OCI-LY1 (cell line): ENCODE measurements around the gene ANKRD13A.
A peak's percentile ranks its signal among the peaks of the same experiment; 100 is the strongest.

Experiments
- H2AFZ ChIP-seq: fragments of 200-600 bp; sonication (generic), shearing (Covaris generic); 2 replicates; pipeline ENCODE4 v1.6.0; 2014; ENCODE audit warnings: antibody characterized with exemption, mild to moderate bottlenecking, low read length
- H3F3A ChIP-seq: fragments of 200-600 bp; sonication (generic), shearing (Covaris generic); 2 replicates; pipeline ENCODE4 v1.6.0; 2014; ENCODE audit warnings: mild to moderate bottlenecking, antibody characterized with exemption, low read length, moderate library complexity; ENCODE audit not compliant: insufficient read depth
- H3K27ac ChIP-seq: fragments of 200-600 bp; sonication (generic); 2 replicates; pipeline ENCODE4 v1.5.1; 2014; ENCODE audit warnings: low read length, mixed run types, mild to moderate bottlenecking, low read depth; ENCODE audit not compliant: poor library complexity, severe bottlenecking
- H3K27me3 ChIP-seq: fragments of 200-600 bp; sonication (generic); 2 replicates; pipeline ENCODE4 v1.6.0; 2014; ENCODE audit warnings: antibody characterized with exemption, mild to moderate bottlenecking, low read length, moderate library complexity; ENCODE audit not compliant: insufficient read depth
- H3K36me3 ChIP-seq: fragments of 200-600 bp; sonication (generic); 2 replicates; pipeline ENCODE4 v1.6.1; 2014; ENCODE audit warnings: mild to moderate bottlenecking, antibody characterized with exemption, low read length, moderate library complexity, mixed read lengths; ENCODE audit not compliant: insufficient read depth
- H3K4me1 ChIP-seq: fragments of 200-600 bp; sonication (generic); 2 replicates; pipeline ENCODE4 v1.5.1; 2014; ENCODE audit warnings: mild to moderate bottlenecking, low read length, moderate library complexity; ENCODE audit not compliant: insufficient read depth, severe bottlenecking
- H3K4me2 ChIP-seq: fragments of 200-600 bp; sonication (generic), shearing (Covaris generic); 2 replicates; pipeline ENCODE4 v1.6.1; 2014; ENCODE audit warnings: low read length
- H3K4me3 ChIP-seq: fragments of 200-600 bp; sonication (generic); 2 replicates; pipeline ENCODE4 v1.5.1; 2014; ENCODE audit warnings: low read length, low read depth, mild to moderate bottlenecking, mixed read lengths; ENCODE audit not compliant: poor library complexity, severe bottlenecking
- H3K79me2 ChIP-seq: fragments of 200-600 bp; shearing (Covaris generic); 2 replicates; pipeline ENCODE4 v1.6.1; 2016; ENCODE audit warnings: mixed run types, low read length, mixed read lengths; ENCODE audit not compliant: insufficient read depth
- H3K9ac ChIP-seq: fragments of 200-600 bp; sonication (generic), shearing (Covaris generic); 2 replicates; pipeline ENCODE4 v1.6.1; 2014; ENCODE audit warnings: mild to moderate bottlenecking, low read length, mixed read lengths
- H3K9me2 ChIP-seq: fragments of 200-600 bp; sonication (generic), shearing (Covaris generic); 2 replicates; pipeline ENCODE4 v1.6.1; 2014; ENCODE audit warnings: low read depth, mild to moderate bottlenecking, low read length, mixed read lengths
- H3K9me3 ChIP-seq: fragments of 200-600 bp; shearing (Covaris generic); 2 replicates; pipeline ENCODE4 v1.6.1; 2014; ENCODE audit warnings: low read length, mixed read lengths
- H4K20me1 ChIP-seq: fragments of 200-600 bp; sonication (generic), shearing (Covaris generic); 2 replicates; pipeline ENCODE4 v1.6.0; 2016; ENCODE audit warnings: mild to moderate bottlenecking, low read length; ENCODE audit not compliant: insufficient read depth
- EZH2 ChIP-seq: fragments of 200-600 bp; sonication (generic), shearing (Covaris generic); IDR thresholded peaks from 2 replicates; pipeline ENCODE4 v1.8.0; 2017; ENCODE audit warnings: borderline replicate concordance, mixed run types, mild to moderate bottlenecking, antibody characterized with exemption, low read length, moderate library complexity, mixed read lengths
- TF ChIP-seq, protein P1 (sequence below): fragments of 200-600 bp; sonication (generic), shearing (Covaris generic); IDR thresholded peaks from 2 replicates; pipeline ENCODE4 v1.5.1; 2017; ENCODE audit warnings: mild to moderate bottlenecking, antibody characterized with exemption, low read length, moderate library complexity, mixed read lengths

Gene ANKRD13A

DNA sequence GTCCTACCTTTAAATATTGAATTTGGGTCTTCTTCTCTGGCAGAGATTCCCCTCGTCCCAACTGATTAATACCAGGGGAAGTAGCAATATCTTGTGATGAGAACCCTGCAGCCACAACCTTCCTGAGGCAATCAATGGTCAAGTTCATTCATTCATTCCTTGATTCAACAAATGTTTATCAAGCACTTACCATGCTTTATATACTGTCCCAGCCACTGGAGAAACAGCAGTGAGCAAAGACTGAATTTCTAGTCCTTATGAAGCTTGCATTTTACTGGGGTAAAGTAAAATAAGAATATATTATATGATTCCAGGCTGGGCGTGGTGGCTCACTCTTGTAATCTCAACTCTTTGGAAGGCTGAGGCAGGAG, 2.8 kb upstream of the ANKRD13A start:
- H3K27me3 ChIP-seq, result no peaks in the 10 kb centered on the region
- H3F3A ChIP-seq, result no peaks in the 10 kb centered on the region
- no peaks in the 10 kb centered on the region for H3K9me3 ChIP-seq
- H2AFZ ChIP-seq, result no peak overlapping the region
- H4K20me1 ChIP-seq, result no peaks in the 10 kb centered on the region
- peaks cover 50% of the 10 kb centered on the region for H3K4me1 ChIP-seq
- H3K9ac ChIP-seq, result peak overlapping the region; percentile 91; the same call in 1 of the 2 replicates
- peak overlapping the region; percentile 96 for H3K4me2 ChIP-seq
- H3K27ac ChIP-seq, result peak overlapping the region; percentile 83
- H3K9me2 ChIP-seq, result no peaks in the 10 kb centered on the region
- H3K79me2 ChIP-seq, result peaks cover 53% of the 10 kb centered on the region
- TF ChIP-seq, protein P1, sequence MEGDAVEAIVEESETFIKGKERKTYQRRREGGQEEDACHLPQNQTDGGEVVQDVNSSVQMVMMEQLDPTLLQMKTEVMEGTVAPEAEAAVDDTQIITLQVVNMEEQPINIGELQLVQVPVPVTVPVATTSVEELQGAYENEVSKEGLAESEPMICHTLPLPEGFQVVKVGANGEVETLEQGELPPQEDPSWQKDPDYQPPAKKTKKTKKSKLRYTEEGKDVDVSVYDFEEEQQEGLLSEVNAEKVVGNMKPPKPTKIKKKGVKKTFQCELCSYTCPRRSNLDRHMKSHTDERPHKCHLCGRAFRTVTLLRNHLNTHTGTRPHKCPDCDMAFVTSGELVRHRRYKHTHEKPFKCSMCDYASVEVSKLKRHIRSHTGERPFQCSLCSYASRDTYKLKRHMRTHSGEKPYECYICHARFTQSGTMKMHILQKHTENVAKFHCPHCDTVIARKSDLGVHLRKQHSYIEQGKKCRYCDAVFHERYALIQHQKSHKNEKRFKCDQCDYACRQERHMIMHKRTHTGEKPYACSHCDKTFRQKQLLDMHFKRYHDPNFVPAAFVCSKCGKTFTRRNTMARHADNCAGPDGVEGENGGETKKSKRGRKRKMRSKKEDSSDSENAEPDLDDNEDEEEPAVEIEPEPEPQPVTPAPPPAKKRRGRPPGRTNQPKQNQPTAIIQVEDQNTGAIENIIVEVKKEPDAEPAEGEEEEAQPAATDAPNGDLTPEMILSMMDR, result no peak
- no peak for TF ChIP-seq EZH2
- H3K4me3 ChIP-seq, result peak overlapping the region; percentile 91
- H3K36me3 ChIP-seq, result peaks cover 4% of the 10 kb centered on the region; the same call in 1 of the 2 replicates

DNA sequence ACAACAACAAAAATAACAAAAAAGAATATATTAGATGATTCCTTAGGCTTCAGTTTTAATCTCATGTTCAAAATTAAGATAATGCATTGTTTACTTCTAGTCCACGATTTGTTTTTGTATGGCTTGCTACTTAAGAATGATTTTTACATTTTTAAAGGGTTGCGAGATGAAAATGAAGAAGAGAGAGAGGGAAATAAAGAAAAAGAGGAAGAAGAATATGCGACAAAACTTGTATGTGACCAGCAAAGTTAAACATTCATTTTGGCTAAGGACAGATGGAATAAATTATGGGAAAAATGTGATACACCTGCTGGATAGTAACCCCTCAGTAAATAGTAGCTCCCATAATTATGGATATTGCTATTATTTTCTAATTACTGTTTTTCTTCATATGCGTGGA, 1.8 kb upstream of the ANKRD13A start:
- Histone ChIP-seq H3K4me2 (peak overlapping the region; percentile 93), H3K79me2 (peaks cover 55% of the 10 kb centered on the region), H3K27me3 (no peaks in the 10 kb centered on the region), H2AFZ (no peak overlapping the region), H3K4me3 (peak overlapping the region; percentile 88), H3K4me1 (peaks cover 60% of the 10 kb centered on the region), H3K9me2 (no peaks in the 10 kb centered on the region), H3K9me3 (no peaks in the 10 kb centered on the region), H3F3A (no peaks in the 10 kb centered on the region), H4K20me1 (no peaks in the 10 kb centered on the region), H3K36me3 (no peaks in the 10 kb centered on the region), H3K27ac (peak overlapping the region; percentile 83), H3K9ac (no peak overlapping the region; the same call in 1 of the 2 replicates)
- TF ChIP-seq, protein P1, result no peak
- TF ChIP-seq EZH2, result no peak

DNA sequence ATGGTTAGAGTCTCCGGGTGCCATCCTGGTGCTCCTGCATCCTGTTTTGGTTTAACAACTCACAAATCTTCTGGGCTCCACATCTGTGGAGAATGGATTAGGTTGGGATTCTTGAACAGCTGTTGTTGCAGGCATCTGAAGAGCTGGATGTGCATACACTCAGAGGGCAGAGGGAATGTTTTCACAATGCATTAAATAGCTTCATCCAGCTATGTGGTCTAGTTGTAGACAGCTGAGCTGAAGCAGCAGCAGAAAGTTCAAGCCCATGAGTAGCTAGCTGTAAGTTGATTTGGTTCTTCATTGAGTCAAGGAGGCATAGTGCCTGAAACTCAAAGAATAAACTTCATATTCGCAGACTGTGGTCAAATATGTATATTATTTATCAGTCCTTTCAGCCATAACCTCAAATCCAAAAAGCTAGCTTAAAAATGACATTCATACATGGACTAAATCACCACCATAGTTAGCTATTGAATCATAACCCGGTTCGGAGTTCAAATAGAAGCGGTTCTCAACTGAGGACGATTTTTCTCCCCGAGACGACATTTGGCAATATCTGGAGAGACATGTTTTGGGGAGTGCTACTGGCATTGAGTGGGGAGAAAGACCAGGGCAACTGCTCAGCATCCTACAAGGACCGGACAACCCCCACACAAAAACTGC, 858 bp upstream of the ANKRD13A start:
- Histone ChIP-seq H3F3A (no peaks in the 10 kb centered on the region), H3K4me1 (peaks cover 63% of the 10 kb centered on the region), H3K27me3 (no peaks in the 10 kb centered on the region), H3K9me2 (no peaks in the 10 kb centered on the region), H3K79me2 (peaks cover 46% of the 10 kb centered on the region), H3K4me2 (peak overlapping the region; percentile 93), H3K27ac (peak overlapping the region; percentile 83), H3K9me3 (no peaks in the 10 kb centered on the region), H3K36me3 (peaks cover 9% of the 10 kb centered on the region; the same call in 1 of the 2 replicates), H3K4me3 (peak overlapping the region; percentile 88), H4K20me1 (no peaks in the 10 kb centered on the region), H3K9ac (peak overlapping the region; percentile 91), H2AFZ (no peak overlapping the region)
- TF ChIP-seq, protein P1, result no peak
- no peak for TF ChIP-seq EZH2
